PC-9 (cell line): ENCODE results near the gene SYCP2L. TPM values are rescaled to one million over a fixed set of nuclear protein-coding genes. Genes with fewer than 3 reads are reported as not detected.

ENCODE experiments used
- BruUV-seq: library from RNA; stranded (reverse); fragments of 400-500 nt; replicated peaks from 2 replicates; lab custom pipeline; 2021; lab: Mats Ljungman, UMichigan
- CTCF ChIA-PET: fragments of 300-600 bp; sonication (Branson Sonifier 250); formaldehyde crosslinking; loops from one replicate; lab custom pipeline; 2022; ENCODE audit warnings: antibody characterized with exemption; lab: Charles Lee
- POLR2A ChIA-PET: fragments of 300-600 bp; sonication (Branson Sonifier 250); formaldehyde crosslinking; loops from one replicate; lab custom pipeline; 2022; ENCODE audit warnings: antibody characterized with exemption; ENCODE audit not compliant: unreplicated experiment; lab: Charles Lee
- DNase-seq, 2 experiments: peaks; one replicate each; pipeline versions ENCODE4 v3.0.0 to v3.0.0-alpha.2; 2015 to 2022; ENCODE audit warnings: mixed read lengths in 1 of 2
- H2AFZ ChIP-seq: fragments of 200-600 bp; sonication (generic); 2 replicates; pipeline ENCODE4 v1.8.1; 2017; ENCODE audit warnings: antibody characterized with exemption
- H3F3A ChIP-seq: fragments of 200-600 bp; sonication (generic); 2 replicates; pipeline ENCODE4 v1.8.1; 2017; ENCODE audit warnings: antibody characterized with exemption, mild to moderate bottlenecking, low read depth; ENCODE audit not compliant: insufficient read depth
- H3K27ac ChIP-seq: fragments of 200-600 bp; sonication (generic); 2 replicates; pipeline ENCODE4 v1.6.1; 2016; ENCODE audit warnings: mixed run types
- H3K27me3 ChIP-seq: fragments of 200-600 bp; sonication (generic); 2 replicates; pipeline ENCODE4 v1.6.1; 2016; ENCODE audit warnings: low read depth, mixed run types; ENCODE audit not compliant: insufficient read depth
- H3K36me3 ChIP-seq: fragments of 200-600 bp; sonication (generic); 2 replicates; pipeline ENCODE4 v1.6.1; 2016; ENCODE audit warnings: low read depth, mixed run types
- H3K4me1 ChIP-seq: fragments of 200-600 bp; sonication (generic); replicated peaks from 2 replicates; pipeline ENCODE4 v1.6.1; 2016; ENCODE audit warnings: mixed run types; ENCODE audit not compliant: insufficient read depth
- H3K4me2 ChIP-seq: fragments of 200-600 bp; sonication (generic); 2 replicates; pipeline ENCODE4 v1.6.1; 2017; ENCODE audit warnings: mixed run types
- H3K4me3 ChIP-seq: fragments of 200-600 bp; sonication (generic); 2 replicates; pipeline ENCODE4 v1.6.1; 2016; ENCODE audit warnings: mixed run types
- H3K79me2 ChIP-seq: fragments of 200-600 bp; sonication (generic); 2 replicates; pipeline ENCODE4 v1.6.1; 2017; ENCODE audit warnings: low read depth, mixed run types
- H3K9me2 ChIP-seq: fragments of 200-600 bp; sonication (generic); 2 replicates; pipeline ENCODE4 v1.8.1; 2017; ENCODE audit warnings: mild to moderate bottlenecking; ENCODE audit not compliant: insufficient read depth
- H3K9me3 ChIP-seq: fragments of 200-600 bp; sonication (generic); 2 replicates; pipeline ENCODE4 v1.8.1; 2016; ENCODE audit warnings: low read depth; ENCODE audit not compliant: insufficient read depth
- H4K20me1 ChIP-seq: fragments of 200-600 bp; sonication (generic); 2 replicates; pipeline ENCODE4 v1.8.1; 2017; ENCODE audit not compliant: insufficient read depth
- CTCF ChIP-seq: fragments of 200-600 bp; sonication (generic); conservative IDR thresholded peaks from 2 replicates; pipeline ENCODE4 v1.6.1; 2017; ENCODE audit warnings: mixed run types, antibody characterized with exemption, mild to moderate bottlenecking, moderate library complexity
- EZH2 ChIP-seq: fragments of 200-600 bp; sonication (generic); IDR thresholded peaks from 2 replicates; pipeline ENCODE4 v1.8.0; 2017; ENCODE audit warnings: antibody characterized with exemption, low read depth
- intact Hi-C: fragments of 100-400 bp; cut with micrococcal nuclease; formaldehyde crosslinking; loops from one replicate; pipeline ENCODE4 v1.10.0; 2022; ENCODE audit not compliant: unreplicated experiment
- total RNA-seq: library from RNA; stranded (reverse); gene quantifications from 2 replicates; pipeline ENCODE4 v1.2.3, GENCODE V29; 2021

Gene SYCP2L
- total RNA-seq, 1 experiment from 2014 or later, result 12.6 TPM

DNA sequence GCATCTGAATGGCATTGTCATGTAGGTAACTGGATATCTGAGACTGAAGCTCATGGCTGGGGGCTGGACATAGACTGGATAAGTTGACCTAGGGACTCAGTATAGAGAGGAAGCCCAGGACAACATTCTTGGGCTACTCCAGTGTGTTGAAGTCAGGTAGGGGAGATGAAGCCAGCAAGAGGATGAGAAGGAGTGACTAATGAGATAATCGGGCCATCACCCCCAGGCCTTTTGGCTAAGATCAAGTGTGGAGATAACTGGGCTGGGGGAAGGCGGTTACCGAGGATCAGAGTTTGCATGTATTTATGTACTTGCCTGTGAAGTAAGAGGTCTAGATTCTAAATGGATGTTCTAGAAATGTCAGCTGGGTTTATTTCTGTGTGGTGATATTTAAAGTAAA is 83.9 kb downstream of the SYCP2L start:
- Histone ChIP-seq H3K9me3 (no peaks in the 10 kb centered on the region), H3K4me3 (no peak overlapping the region), H3F3A (no peaks in the 10 kb centered on the region), H3K9me2 (no peaks in the 10 kb centered on the region), H3K79me2 (no peaks in the 10 kb centered on the region), H3K27me3 (no peaks in the 10 kb centered on the region), H4K20me1 (no peaks in the 10 kb centered on the region), H3K4me1 (no peaks in the 10 kb centered on the region), H3K4me2 (no peak overlapping the region), H3K27ac (no peak overlapping the region), H2AFZ (no peak overlapping the region), H3K36me3 (no peaks in the 10 kb centered on the region)
- DNase-seq, result no peak
- ChIA-PET POLR2A (no interaction called here), CTCF (no interaction called here)
- TF ChIP-seq EZH2 (no peak), CTCF (no peak)
- BruUV-seq, result no TSS peak
- intact Hi-C loops, result no loop called here

GRCh38 chr6:10972196-10972595 is 85.3 kb downstream of the SYCP2L start:
- CTCF ChIA-PET, result no interaction called here
- no peaks in the 10 kb centered on the region for H3K79me2 ChIP-seq

DNA sequence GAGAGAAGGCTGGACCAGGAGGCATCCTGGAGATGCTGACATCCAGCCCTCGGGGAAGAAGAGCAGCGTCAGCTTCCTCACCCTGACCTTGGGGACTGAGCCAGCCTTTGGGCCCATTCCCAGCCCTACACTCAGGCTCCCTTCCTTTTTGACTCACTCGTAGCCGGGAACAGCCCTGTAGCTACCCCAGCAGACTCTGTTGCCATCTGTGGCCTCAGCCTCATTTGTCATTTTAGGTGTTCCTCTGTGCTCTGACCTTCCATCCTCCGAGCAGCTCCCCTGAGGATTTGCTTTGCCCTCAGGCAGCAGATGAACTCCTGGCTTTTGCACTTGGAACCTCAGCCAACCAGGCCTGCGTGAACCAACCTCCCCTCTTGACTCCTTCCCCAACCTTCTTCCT is 89.7 kb downstream of the SYCP2L start:
- no peaks in the 10 kb centered on the region for H3K79me2 ChIP-seq
- DNase-seq, result no peak
- no peaks in the 10 kb centered on the region for H4K20me1 ChIP-seq
- H3K27ac ChIP-seq, result no peak overlapping the region
- no peaks in the 10 kb centered on the region for H3K4me1 ChIP-seq
- TF ChIP-seq CTCF (no peak), EZH2 (no peak)
- no peaks in the 10 kb centered on the region for H3K27me3 ChIP-seq
- intact Hi-C loops, result no loop called here
- no peaks in the 10 kb centered on the region for H3K9me3 ChIP-seq
- no peak overlapping the region for H3K4me3 ChIP-seq
- POLR2A ChIA-PET, result interaction anchor here (0.7 kb wide), 1 partner anchor 1374 kb away, joined by 4 read pairs; no protein-coding TSS in a partner anchor
- H2AFZ ChIP-seq, result no peak overlapping the region
- CTCF ChIA-PET, result no interaction called here
- no peak overlapping the region for H3K4me2 ChIP-seq
- H3K9me2 ChIP-seq, result no peaks in the 10 kb centered on the region
- no TSS peak for BruUV-seq
- no peaks in the 10 kb centered on the region for H3F3A ChIP-seq
- H3K36me3 ChIP-seq, result no peaks in the 10 kb centered on the region

More at GRCh38 chr6:10972196-10972595, 85.3 kb downstream of the SYCP2L start:
- Histone ChIP-seq H3K27ac (no peak overlapping the region), H3K4me2 (no peak overlapping the region), H3K27me3 (no peaks in the 10 kb centered on the region), H3K9me3 (no peaks in the 10 kb centered on the region), H3K4me3 (no peak overlapping the region), H3K36me3 (no peaks in the 10 kb centered on the region), H4K20me1 (no peaks in the 10 kb centered on the region), H3K9me2 (no peaks in the 10 kb centered on the region), H3K4me1 (no peaks in the 10 kb centered on the region), H3F3A (no peaks in the 10 kb centered on the region), H2AFZ (no peak overlapping the region)
- intact Hi-C loops, result no loop called here
- POLR2A ChIA-PET, result no interaction called here
- DNase-seq, result no peak
- TF ChIP-seq EZH2 (no peak), CTCF (no peak)
- no TSS peak for BruUV-seq
